Neural cell (in vitro differentiated cells): ENCODE results near the gene TIAM1. TPM values are rescaled to one million over a fixed set of nuclear protein-coding genes. Genes with fewer than 3 reads are reported as not detected.

Source experiments
- H2AFZ ChIP-seq: fragments of 200-600, 300-800 bp; sonication (generic), shearing (Covaris generic); 2 replicates; pipeline ENCODE4 v1.6.0; 2014; ENCODE audit warnings: low read depth, mild to moderate bottlenecking, antibody characterized with exemption, low read length, moderate library complexity
- H3F3A ChIP-seq: fragments of 200-600 bp; shearing (Covaris generic); 2 replicates; pipeline ENCODE4 v1.6.1; 2016; ENCODE audit warnings: mild to moderate bottlenecking, moderate library complexity, mixed read lengths, antibody characterized with exemption, low read length; ENCODE audit not compliant: insufficient read depth, poor library complexity, severe bottlenecking
- H3K27ac ChIP-seq: fragments of 200-600, 300-800 bp; sonication (generic), shearing (Covaris generic); 2 replicates; pipeline ENCODE4 v1.5.1; 2014; ENCODE audit warnings: mild to moderate bottlenecking, low read length, moderate library complexity
- H3K27me3 ChIP-seq: fragments of 300-800, 200-600 bp; sonication (generic), shearing (Covaris generic); 2 replicates; pipeline ENCODE4 v1.6.0; 2014; ENCODE audit warnings: mild to moderate bottlenecking, low read depth, low read length, moderate library complexity; ENCODE audit not compliant: insufficient read depth
- H3K36me3 ChIP-seq: fragments of 300-800, 200-600 bp; sonication (generic), shearing (Covaris generic); 2 replicates; pipeline ENCODE4 v1.5.1; 2014; ENCODE audit warnings: mild to moderate bottlenecking, antibody characterized with exemption, low read length, moderate library complexity; ENCODE audit not compliant: insufficient read depth
- H3K4me2 ChIP-seq: fragments of 300-800, 200-600 bp; sonication (generic), shearing (Covaris generic); 2 replicates; pipeline ENCODE4 v1.6.0; 2014; ENCODE audit warnings: mild to moderate bottlenecking, low read length
- H3K4me3 ChIP-seq: fragments of 300-800, 200-600 bp; sonication (generic), shearing (Covaris generic); 2 replicates; pipeline ENCODE4 v1.5.1; 2014; ENCODE audit warnings: mild to moderate bottlenecking, low read length, moderate library complexity
- H3K79me2 ChIP-seq: fragments of 200-600 bp; shearing (Covaris generic); replicated peaks from 2 replicates; pipeline ENCODE4 v1.6.0; 2014; ENCODE audit warnings: mild to moderate bottlenecking, low read length, moderate library complexity; ENCODE audit not compliant: insufficient read depth
- H3K9ac ChIP-seq: fragments of 300-800, 200-600 bp; sonication (generic), shearing (Covaris generic); 2 replicates; pipeline ENCODE4 v1.6.1; 2016; ENCODE audit warnings: mild to moderate bottlenecking, low read length, mixed read lengths
- H3K9me2 ChIP-seq: fragments of 200-600 bp; shearing (Covaris generic); 2 replicates; pipeline ENCODE4 v1.6.1; 2016; ENCODE audit warnings: mild to moderate bottlenecking, low read length, mixed read lengths; ENCODE audit not compliant: insufficient read depth
- H3K9me3 ChIP-seq: fragments of 200-600, 300-800 bp; sonication (generic), shearing (Covaris generic); 2 replicates; pipeline ENCODE4 v1.6.1; 2016; ENCODE audit warnings: mild to moderate bottlenecking, mixed run types, low read length, moderate library complexity, mixed read lengths
- H4K20me1 ChIP-seq: fragments of 200-600 bp; shearing (Covaris generic); 2 replicates; pipeline ENCODE4 v1.6.1; 2016; ENCODE audit warnings: mild to moderate bottlenecking, mixed run types; ENCODE audit not compliant: insufficient read depth
- EP300 ChIP-seq: fragments of 450-650 bp; conservative IDR thresholded peaks from 2 replicates; pipeline ENCODE4 v1.6.1; 2014; ENCODE audit warnings: antibody characterized with exemption, mild to moderate bottlenecking, moderate library complexity; ENCODE audit not compliant: poor library complexity, severe bottlenecking
- EZH2 ChIP-seq: fragments of 200-600, 300-800 bp; shearing (Covaris generic), sonication (generic); IDR thresholded peaks from 2 replicates; pipeline ENCODE4 v1.6.1; 2014; ENCODE audit warnings: antibody characterized with exemption, low read length, borderline replicate concordance, mild to moderate bottlenecking; ENCODE audit not compliant: insufficient read depth, poor library complexity, severe bottlenecking
- MXI1 ChIP-seq: fragments of 450-650 bp; conservative IDR thresholded peaks from 2 replicates; pipeline ENCODE4 v1.6.1; 2014; ENCODE audit warnings: antibody characterized with exemption, mild to moderate bottlenecking; ENCODE audit not compliant: poor library complexity, severe bottlenecking
- POLR2AphosphoS5 ChIP-seq: IDR thresholded peaks from 2 replicates; pipeline ENCODE4 v1.6.1; 2012
- RAD21 ChIP-seq: fragments of 450-650 bp; conservative IDR thresholded peaks from 2 replicates; pipeline ENCODE4 v1.6.1; 2014; ENCODE audit warnings: antibody characterized with exemption, mild to moderate bottlenecking, moderate library complexity
- SMC3 ChIP-seq: fragments of 450-650 bp; conservative IDR thresholded peaks from 2 replicates; pipeline ENCODE4 v1.6.1; 2014; ENCODE audit warnings: antibody characterized with exemption, mild to moderate bottlenecking, moderate library complexity; ENCODE audit not compliant: poor library complexity
- TAF1 ChIP-seq: IDR thresholded peaks from 2 replicates; pipeline ENCODE4 v1.6.1; 2012; ENCODE audit warnings: low read depth
- polyA plus RNA-seq: library from polyadenylated mRNA; depleted of rRNA; stranded (reverse); fragments of >200 nt; gene quantifications from 2 replicates; pipeline ENCODE4 v1.2.3, GENCODE V29; 2014
- TF ChIP-seq, protein P1 (sequence below): IDR thresholded peaks from 2 replicates; pipeline ENCODE4 v1.6.1; 2012; ENCODE audit warnings: borderline replicate concordance
- TF ChIP-seq, protein P2 (sequence below): fragments of 450-650 bp; IDR thresholded peaks from 2 replicates; pipeline ENCODE4 v1.5.1; 2014; ENCODE audit warnings: antibody characterized with exemption, mild to moderate bottlenecking, moderate library complexity; ENCODE audit not compliant: poor library complexity, severe bottlenecking

Gene TIAM1
- polyA plus RNA-seq, 1 donor from 2014 or later, result 13.2 TPM

GRCh38 chr21:31092832-31093625, 251.0 kb downstream of the TIAM1 start:
- Histone ChIP-seq H3K9me3 (no peaks in the 10 kb centered on the region), H3K27ac (no peak overlapping the region), H4K20me1 (no peaks in the 10 kb centered on the region), H3K27me3 (no peaks in the 10 kb centered on the region), H3K79me2 (no peaks in the 10 kb centered on the region), H3K4me3 (no peak overlapping the region), H2AFZ (no peak overlapping the region), H3F3A (no peaks in the 10 kb centered on the region), H3K9me2 (no peaks in the 10 kb centered on the region), H3K9ac (no peak overlapping the region), H3K36me3 (no peaks in the 10 kb centered on the region), H3K4me2 (no peak overlapping the region)
- TF ChIP-seq POLR2AphosphoS5 (no peak), EZH2 (no peak), SMC3 (no peak), RAD21 (no peak), TAF1 (no peak), MXI1 (no peak), EP300 (no peak)
- TF ChIP-seq, protein P1, sequence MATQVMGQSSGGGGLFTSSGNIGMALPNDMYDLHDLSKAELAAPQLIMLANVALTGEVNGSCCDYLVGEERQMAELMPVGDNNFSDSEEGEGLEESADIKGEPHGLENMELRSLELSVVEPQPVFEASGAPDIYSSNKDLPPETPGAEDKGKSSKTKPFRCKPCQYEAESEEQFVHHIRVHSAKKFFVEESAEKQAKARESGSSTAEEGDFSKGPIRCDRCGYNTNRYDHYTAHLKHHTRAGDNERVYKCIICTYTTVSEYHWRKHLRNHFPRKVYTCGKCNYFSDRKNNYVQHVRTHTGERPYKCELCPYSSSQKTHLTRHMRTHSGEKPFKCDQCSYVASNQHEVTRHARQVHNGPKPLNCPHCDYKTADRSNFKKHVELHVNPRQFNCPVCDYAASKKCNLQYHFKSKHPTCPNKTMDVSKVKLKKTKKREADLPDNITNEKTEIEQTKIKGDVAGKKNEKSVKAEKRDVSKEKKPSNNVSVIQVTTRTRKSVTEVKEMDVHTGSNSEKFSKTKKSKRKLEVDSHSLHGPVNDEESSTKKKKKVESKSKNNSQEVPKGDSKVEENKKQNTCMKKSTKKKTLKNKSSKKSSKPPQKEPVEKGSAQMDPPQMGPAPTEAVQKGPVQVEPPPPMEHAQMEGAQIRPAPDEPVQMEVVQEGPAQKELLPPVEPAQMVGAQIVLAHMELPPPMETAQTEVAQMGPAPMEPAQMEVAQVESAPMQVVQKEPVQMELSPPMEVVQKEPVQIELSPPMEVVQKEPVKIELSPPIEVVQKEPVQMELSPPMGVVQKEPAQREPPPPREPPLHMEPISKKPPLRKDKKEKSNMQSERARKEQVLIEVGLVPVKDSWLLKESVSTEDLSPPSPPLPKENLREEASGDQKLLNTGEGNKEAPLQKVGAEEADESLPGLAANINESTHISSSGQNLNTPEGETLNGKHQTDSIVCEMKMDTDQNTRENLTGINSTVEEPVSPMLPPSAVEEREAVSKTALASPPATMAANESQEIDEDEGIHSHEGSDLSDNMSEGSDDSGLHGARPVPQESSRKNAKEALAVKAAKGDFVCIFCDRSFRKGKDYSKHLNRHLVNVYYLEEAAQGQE, result no peak
- TF ChIP-seq, protein P2, sequence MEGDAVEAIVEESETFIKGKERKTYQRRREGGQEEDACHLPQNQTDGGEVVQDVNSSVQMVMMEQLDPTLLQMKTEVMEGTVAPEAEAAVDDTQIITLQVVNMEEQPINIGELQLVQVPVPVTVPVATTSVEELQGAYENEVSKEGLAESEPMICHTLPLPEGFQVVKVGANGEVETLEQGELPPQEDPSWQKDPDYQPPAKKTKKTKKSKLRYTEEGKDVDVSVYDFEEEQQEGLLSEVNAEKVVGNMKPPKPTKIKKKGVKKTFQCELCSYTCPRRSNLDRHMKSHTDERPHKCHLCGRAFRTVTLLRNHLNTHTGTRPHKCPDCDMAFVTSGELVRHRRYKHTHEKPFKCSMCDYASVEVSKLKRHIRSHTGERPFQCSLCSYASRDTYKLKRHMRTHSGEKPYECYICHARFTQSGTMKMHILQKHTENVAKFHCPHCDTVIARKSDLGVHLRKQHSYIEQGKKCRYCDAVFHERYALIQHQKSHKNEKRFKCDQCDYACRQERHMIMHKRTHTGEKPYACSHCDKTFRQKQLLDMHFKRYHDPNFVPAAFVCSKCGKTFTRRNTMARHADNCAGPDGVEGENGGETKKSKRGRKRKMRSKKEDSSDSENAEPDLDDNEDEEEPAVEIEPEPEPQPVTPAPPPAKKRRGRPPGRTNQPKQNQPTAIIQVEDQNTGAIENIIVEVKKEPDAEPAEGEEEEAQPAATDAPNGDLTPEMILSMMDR, result no peak

DNA sequence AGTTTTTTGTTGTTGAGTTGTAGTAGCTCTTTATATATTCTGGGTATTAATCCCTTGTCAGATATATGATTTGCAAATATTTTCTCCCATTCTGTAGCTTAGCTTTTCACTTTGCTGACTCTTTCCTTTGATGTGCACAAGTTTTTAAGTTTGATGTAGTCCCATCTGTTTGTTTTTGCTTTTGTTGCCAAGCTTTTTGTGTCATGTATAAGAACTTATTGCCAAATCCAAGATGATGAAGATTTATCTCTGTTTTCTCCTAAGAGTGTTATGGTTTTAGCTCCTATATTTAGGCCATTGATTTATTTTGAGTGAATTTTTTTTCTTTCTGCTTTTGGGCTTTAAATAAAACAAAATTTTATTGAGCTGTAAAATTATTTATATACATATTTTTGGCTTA, 253.7 kb downstream of the TIAM1 start:
- Histone ChIP-seq H3K9me3 (no peaks in the 10 kb centered on the region), H3F3A (no peaks in the 10 kb centered on the region), H3K9me2 (no peaks in the 10 kb centered on the region), H4K20me1 (no peaks in the 10 kb centered on the region), H2AFZ (no peak overlapping the region), H3K27ac (no peak overlapping the region), H3K27me3 (no peaks in the 10 kb centered on the region), H3K36me3 (no peaks in the 10 kb centered on the region), H3K4me2 (no peak overlapping the region), H3K79me2 (no peaks in the 10 kb centered on the region), H3K9ac (no peak overlapping the region), H3K4me3 (no peak overlapping the region)
- TF ChIP-seq POLR2AphosphoS5 (no peak), SMC3 (no peak), MXI1 (no peak), EP300 (no peak), EZH2 (no peak), TAF1 (no peak), RAD21 (no peak)
- TF ChIP-seq, protein P2, result no peak
- TF ChIP-seq, protein P1, result no peak
